ENCODE results near the gene PLCB4.

The PLCB4 gene

DNA sequence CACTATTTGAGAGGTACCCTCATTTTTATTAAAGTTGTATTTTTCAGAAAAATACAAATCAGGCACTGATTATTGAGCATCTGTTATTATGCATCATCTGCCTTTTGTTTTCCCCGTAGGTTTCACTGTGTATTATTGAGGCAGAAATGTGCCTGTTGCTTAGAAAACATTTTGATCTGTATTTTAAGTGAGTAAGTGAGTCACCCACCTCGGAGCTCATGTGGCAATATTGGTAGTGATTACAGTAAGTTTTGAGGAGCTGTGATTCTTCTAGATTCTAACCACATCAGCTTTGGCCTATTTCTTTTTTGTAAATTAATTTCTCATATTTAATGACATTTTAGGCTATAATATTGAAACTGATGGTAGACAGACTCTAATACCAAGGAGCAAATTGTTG is 385.9 kb downstream of the PLCB4 start:
- no peak for DNase-seq (ENCODE audit: low read depth)

DNA sequence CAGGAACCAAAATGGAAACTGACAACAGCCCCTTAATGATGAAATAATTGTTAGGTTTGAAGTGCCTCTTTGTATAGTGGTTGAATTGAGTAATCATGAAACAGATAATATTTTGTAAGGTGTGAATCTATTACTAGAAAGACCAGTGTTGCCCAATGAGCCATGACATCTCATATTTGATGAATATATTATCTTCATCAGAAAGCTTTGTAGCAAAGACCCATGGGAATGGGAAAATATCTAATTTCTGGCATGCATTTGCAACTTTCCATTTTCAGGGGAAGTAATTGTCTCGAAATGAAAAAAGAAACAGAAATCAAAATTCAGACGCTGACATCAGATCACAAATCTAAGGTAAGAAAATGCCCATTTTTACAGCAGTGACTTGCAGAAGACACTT is 388.2 kb downstream of the PLCB4 start:
- no peak for DNase-seq (ENCODE audit: low read depth)

DNA sequence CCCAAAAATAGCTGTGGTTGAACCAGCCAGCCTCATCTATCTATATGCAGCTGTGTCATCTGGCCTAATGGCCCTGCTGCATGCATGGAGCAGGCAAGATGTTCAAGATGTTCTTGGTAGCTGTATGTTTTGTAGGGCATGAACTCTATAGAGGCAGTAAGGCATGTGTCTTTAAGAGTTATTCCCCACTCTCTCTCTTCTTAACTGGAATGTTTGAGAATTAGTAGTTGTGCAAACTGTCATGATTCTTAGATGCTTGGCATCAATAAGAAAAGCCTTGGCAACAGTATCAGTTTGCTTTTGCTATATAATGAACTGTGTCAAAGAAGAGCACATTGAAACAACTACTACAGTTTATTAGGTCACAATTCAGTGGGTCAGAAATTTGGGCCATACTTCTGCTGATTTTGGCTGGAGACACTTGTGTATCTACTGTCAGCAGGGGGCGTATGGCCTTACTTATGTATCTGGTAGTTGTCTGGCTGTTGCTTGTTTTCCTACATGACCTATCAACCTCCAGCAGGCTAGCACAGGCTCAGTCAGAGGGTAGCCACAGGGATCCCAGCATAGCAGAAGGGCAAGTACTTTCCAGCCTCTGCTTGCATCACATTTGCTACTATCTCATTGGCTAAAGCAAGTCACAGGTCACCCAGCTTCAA is 389.4 kb downstream of the PLCB4 start:
- DNase-seq (ENCODE audit: low read depth) = no peak

DNA sequence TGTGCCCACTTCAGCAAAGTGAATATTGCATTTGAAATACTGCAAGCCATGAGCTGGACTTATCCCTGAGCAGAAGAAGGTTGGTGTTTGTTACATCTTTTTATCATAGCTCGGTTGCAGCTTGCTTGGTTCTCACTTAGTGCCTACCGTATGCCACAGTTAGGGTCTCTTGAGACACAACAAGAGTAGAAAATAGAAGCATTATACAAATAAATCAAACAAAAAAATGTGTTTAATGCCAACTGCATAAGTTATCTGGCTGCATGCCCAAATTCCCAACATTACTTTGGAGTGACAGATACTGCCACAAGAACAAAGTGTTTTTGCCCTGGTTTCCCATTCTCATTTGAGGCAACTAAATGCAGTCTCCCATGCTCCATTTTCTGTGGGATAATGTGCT is 391.6 kb downstream of the PLCB4 start:
- no peak for DNase-seq (ENCODE audit: low read depth)

DNA sequence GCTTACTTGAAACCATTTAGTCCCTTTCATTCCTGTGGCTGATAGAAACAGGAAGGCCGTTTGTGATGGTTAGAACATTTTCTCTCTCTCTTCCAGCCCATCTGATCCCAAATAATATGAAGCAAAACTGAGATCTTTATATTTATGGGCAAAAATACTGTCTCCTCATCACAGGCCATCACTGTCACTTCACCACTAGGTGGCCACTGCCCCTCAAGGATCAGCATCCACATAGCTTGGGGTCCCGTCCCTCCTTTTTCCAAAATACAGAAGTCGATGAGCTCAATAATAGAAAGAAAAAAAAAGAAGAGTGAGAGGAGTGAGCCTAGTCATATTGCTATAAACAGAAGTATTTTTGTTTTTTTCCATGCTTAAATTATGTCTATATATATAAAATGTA is 399.1 kb downstream of the PLCB4 start:
- no peak for DNase-seq (ENCODE audit: low read depth)

DNA sequence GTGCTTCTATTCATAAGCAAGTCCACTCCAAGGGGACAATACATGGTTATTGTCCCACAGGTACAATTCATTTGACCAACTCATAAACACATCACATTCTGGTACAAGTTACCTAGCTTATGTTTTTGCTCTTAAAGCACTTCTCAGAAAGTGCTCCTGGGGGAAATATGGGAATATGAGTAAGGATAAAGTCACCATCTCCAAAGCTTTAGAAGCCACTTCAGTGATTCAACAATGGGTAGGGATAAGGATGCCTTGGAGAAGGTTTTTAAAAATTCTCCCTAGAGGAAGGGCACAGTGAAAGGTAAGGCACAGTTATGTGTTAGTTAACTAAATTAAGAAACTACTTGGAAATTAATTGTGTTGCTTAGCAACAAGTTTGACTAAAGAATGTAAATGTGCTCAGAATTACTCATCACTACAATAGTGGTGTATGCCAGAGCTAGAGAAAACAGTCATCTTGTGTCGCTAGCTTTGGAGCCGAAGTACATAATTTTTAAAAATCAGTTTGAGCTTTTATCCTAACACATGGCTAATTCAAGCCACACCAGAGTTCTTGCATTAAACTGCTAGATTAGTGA is 406.0 kb downstream of the PLCB4 start:
- DNase-seq (ENCODE audit: low read depth) = no peak

DNA sequence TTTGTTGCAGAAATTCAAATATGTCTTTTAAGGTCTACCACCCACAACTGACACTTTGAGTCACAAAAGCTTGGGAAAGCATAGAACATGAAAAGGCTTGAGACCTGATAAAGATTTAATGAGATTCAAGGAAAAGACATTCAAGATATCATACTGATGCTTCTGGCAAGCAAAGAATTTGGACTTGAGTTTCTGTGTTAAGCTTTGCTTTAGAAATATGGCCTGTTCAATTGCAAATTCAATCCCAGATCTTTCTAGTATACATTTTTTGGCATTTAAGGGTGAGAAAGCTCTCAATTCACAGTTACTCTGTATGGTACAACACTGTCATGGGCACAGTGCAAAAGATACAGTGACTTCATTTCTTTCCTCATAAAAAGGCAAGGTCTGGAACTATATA is 406.6 kb downstream of the PLCB4 start:
- no peak for DNase-seq (ENCODE audit: low read depth)

DNA sequence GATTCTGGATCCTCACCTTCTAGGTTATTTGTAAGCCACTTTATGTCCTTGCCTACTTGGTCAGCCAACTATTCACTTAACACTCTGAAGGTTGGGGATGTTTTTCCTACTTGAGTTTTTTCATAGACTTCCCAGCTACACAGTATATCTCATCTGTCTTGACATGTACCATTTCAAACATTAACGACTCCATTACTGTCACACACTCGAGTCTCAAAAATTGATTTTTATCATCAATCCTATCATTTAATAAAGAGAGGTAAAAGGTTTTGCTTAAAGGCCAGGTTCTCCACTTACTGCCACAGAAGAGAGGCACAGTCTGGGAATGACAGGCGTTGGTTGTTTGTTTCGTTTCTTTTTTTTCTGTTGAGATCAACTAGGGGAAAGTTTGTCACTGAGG is 407.3 kb downstream of the PLCB4 start:
- DNase-seq (ENCODE audit: low read depth) = no peak

DNA sequence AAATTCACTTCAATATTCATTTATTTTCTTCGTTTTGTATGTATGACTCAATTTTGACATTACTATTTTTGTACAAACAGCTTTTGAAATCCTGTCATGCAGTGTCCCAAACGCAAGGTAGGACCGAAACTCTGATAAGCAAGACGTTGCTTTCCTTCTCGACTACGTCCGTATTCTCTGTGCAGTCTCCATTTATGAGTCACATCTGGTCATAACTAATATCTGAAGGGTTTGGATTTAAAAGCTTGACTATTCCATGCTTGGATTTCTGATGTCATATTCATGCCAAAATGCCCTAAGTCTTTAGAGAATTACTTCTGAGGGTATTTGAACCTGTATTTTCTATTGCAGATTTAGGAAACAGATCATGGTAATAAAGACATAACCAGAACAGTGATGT is 407.8 kb downstream of the PLCB4 start:
- no peak for DNase-seq (ENCODE audit: low read depth)

DNA sequence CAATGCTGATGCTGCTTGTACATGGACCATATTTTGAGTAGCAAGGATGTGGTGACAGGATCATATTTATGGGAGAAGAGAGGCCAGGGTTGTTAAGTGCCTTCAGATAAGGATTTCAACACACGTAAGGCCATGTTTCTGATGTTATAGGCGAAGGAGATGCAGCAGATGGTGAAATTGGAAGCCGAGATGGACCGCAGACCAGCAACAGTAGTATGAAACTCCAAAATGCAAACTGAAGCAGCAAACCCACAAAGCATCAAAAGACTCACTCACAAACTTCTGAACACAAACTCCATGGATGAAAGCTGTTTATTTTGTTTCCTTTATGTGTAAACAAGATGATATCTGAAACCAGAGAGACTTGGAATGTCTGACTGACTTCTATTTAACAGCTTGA is 409.9 kb downstream of the PLCB4 start:
- DNase-seq (ENCODE audit: low read depth) = no peak

DNA sequence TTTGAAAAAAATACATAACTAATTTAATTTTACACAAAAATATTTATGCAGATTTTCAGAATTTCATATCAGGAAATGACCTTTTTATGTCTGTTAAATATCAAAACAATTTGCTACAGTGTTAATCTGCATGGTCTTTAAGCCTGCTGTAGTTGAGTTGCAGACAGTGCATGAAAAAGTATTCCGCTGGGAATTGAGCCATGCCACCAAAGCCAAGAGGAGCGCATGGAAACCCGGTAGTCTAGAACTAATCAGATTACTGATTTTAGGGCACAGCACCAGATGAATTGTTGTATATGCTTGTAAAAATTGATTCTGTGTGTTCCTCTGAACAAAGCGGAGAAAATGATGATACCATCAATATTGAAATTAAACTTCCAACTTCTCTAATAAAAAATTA is 411.2 kb downstream of the PLCB4 start:
- DNase-seq (ENCODE audit: low read depth) = no peak

DNA sequence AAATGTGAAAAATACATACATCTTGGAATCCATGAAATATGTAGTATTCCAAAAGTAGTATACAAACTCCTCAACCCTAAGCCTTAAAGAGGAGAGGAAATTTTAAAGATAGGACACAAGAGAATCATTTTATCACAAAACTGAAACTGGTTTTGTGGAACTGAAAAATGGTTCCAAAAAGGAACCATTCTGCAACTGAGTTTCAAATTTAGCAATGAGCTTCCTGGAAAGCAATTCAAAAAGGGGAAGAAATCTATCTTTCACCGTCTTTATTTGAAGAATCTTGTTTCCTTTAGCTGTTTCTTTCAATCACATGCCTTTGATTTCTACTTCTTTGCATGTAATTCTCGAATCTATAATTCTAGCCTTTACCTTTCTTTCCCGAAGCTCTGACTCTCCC is 413.3 kb downstream of the PLCB4 start:
- DNase-seq (ENCODE audit: low read depth) = no peak

DNA sequence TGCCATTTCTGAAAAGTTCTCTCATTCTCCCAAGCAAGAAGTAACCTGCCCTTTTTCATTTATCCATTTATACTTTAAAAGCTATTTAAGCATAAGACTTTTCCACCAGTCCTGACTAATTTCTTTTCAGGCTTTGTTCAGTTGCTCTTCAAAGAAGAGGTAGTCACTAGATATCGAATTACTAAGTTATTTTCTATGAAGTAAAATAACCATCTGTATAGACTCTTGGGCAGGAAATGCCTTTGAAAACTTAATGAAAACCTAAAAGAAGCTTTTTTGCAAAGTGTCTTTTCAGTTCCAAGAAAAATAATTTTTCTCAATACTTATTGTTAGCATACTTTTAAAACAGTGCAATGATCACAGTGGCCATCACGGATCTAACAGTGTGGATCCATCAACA is 414.2 kb downstream of the PLCB4 start:
- no peak for DNase-seq (ENCODE audit: low read depth)

DNA sequence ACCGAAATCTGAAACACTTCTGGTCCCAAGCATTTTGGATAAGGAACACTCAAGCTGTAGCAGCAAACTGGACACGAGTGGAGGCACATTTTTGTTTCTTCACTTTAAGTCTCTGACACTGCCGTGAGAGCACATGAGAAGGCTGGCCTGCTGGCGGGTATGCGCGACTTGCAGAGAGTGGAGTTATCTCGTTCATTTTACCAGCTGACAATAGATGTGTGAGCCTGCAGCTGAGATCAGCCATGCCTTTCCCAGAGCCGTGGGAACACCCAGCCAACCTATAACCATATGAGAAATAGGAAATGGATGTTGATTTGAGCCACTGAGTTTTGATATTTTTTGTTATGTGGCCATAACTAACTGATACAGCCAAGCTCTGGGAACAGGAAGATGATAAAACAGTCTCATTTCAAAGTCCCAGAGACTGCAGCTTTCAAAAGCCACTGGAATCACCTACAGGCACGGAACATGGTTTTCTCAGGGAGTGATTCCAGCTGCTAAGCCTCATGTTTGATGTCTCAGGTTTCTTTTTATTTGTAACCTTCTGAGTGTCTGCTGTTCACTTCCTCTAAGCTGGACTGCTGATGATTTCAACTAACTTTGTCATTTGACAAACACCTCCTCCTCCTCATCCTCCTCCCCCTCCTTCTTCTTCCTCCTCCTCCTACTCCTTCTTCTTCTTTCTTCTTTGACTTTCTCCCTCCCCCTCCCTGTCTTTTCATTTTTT is 416.9 kb downstream of the PLCB4 start:
- no peak for DNase-seq (ENCODE audit: low read depth)

DNA sequence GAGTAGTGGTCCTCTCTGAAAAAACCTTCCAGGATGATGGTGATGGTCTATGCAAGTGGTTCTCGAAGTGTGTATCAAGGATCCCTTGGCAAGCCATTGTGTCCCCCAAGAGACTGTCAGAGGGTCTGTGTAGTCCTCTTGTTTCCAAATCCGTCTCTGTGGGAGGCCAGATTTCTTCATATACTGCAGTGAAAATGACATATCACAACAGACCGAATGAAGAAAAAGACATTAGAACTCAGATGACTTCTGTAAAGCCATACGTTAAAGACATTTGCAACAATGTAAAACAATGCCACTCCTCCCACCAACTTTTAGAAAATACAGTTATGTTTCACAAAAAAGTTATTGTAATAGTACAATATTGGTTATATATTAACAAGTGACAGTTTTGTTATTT is 418.3 kb downstream of the PLCB4 start:
- no peak for DNase-seq (ENCODE audit: low read depth)

DNA sequence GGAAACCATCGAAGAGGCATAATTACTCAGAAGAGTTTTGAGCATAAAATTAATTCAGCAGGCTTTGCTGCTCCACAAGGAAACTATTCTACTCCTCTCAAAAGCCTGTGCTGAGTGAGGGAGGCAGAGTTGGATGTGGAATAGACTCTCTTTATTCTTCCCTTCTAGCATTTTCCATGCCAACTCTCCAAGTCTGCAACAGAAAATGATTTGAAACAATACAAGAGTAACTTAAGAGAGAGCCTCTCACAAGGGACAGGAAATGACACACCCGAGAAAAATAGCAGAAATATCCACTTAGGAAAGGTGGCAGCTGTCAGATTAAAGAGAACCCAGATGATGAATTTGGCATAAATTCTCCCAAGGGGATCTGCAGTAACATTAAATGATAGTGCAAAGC is 419.2 kb downstream of the PLCB4 start:
- no peak for DNase-seq (ENCODE audit: low read depth)

DNA sequence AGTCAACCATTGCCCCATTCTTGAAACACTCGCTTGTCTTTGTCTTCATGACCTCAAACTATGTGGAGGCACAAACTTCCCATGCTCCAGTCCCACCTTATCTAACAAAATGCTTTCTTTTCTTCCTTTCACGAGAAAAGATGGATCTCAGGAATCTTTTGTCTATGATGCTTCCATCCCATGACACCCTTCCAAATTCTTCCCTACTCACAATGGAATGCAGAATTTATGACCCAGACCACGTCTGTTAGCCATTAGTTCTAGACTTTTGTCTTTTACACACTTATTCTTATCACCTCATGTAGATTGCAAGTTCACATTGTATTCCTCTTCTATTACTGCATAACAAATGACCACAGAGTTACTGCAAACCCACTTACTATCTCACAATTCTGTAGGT is 421.3 kb downstream of the PLCB4 start:
- DNase-seq (ENCODE audit: low read depth) = no peak

DNA sequence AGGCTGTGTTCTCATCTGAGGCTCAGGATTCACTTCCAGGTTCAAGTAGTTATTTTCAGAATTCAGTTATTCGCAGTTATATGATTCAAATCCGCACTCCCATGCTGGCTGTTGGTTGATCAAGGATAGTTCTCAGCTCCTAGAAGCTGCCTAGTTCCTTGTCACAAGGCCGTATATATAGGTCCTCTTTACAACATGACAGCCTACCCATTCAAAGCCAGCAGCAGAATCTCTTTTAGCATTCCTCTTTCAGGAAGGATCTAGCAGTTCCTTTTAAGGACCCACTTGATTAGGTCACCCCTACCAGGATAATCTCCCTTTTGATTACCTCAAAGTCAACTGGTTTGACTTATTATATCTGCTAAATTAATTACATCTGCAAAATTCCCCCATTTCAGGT is 421.7 kb downstream of the PLCB4 start:
- no peak for DNase-seq (ENCODE audit: low read depth)

DNA sequence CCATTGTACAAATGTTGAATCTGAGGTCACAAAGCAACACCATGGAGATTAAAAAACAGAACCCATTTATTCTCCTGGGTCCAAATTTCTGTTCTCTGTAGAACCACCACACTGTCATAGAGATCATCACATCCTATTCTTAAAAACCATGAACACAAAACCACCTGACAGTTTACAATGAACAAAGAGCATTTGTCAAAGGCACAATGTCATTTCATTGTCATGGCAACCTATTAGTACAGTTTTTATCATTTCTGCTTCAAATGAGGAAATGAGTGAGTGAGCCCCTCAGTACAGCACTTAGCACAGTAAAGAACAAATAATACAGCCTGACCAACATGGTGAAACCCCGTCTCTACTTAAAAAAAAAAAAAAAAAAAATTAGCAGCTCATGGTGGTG is 422.4 kb downstream of the PLCB4 start:
- no peak for DNase-seq (ENCODE audit: low read depth)

DNA sequence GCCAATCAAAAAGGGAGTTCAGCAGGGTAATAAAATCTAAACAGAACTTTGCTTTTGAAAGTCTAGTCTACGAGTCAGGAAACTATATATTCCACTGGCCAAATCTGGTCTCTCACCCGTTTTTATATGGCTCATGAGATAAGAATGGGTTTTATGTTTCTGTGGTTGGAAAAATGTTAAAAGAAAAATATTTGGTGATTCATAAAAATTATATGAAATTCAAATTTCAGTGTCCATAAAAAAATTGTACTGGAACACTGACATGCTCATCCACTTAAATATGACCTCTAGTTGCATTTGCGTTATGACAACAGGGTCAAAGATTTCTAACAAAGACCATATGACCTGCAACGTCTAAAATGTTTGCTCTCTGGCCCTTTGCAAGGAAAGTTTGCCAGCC is 423.2 kb downstream of the PLCB4 start:
- DNase-seq (ENCODE audit: low read depth) = no peak

DNA sequence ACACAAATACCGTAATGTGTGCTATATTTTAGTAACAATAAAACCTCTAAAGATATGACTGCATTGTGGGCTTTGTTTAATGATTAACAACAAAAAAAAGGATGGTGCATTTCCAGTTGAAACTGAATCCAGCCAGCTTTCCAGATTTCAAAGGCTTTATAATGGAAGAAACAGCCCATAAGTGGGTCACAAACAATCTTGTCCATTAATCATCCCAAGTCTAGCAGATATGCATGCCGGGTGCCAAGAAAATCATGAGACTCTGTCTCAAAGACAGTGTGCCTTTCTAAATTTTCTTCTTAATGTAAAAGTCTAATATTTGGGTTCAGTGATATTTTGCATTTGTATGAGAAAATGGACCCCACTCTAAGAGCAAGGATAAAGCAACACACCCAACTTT is 424.9 kb downstream of the PLCB4 start:
- no peak for DNase-seq (ENCODE audit: low read depth)

DNA sequence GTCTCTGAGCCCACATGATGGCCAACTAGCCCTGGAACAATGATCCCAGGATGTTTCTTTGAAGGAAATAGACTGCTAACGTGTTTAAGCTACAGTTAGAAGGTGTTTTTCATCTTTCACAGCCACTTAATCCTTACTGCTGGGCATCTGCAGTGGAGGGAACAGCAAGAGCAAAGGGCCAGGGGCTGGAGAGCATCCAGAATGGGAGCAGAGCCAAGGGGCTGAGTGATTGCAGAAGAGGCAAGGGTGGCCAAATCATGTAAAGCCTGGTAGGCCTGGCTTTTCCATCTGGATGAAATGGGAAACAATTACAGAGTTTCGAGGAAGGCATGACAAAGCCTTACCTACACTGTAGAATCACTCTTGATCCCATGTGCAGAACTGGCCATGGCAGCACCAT is 426.8 kb downstream of the PLCB4 start:
- DNase-seq (ENCODE audit: low read depth) = no peak

DNA sequence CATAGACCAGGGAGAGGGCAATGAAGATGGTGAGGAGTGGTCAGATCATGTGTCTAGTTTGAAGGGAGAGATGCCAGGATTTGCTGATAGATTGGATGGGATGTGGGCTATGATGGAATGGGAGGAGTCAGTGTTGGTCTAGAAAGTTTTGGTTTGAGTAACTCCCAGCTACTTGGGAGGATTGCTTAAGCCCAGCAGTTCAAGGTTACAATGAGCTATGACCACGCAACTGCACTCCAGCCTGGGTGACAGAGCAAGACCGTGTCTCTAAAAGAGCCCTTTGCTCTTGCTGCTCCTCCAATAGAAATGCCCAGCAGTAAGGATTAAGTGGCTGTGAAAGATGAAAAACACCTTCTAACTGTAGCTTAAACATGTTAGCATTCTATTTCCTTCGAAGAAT is 427.3 kb downstream of the PLCB4 start:
- no peak for DNase-seq (ENCODE audit: low read depth)

DNA sequence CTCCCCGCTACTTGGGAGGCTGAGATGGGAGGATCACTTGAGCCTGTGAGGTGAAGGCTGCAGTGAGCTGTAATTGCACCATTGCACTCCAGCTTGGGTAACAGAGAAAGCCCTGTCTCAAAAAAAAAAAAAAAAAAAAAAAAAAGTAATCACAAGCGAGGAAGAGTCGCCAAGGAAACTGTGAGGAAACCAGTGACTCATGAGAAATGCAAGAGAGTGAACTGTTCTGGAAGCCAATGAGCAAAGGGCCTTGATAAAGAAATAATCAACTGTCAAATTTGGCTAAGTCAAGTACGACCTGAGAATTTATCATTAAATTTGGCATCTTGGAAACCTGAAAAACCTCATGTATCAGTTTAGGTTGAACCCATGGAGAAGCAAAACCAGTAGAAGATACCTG is 429.4 kb downstream of the PLCB4 start:
- no peak for DNase-seq (ENCODE audit: low read depth)
